Breast epithelium (tissue), 4 donors: ENCODE results near the gene CCDC14. TPM values are rescaled to one million over a fixed set of nuclear protein-coding genes. Genes with fewer than 3 reads are reported as not detected.

ENCODE experiments used
- DNase-seq, 2 donors: peaks; one replicate each; pipeline ENCODE4 v3.0.0-alpha.2; 2019; ENCODE audit warnings: low spot score in 2 of 2
- H3K27ac ChIP-seq, 2 donors: fragments of 200-600 bp; sonication (generic) in 1 of 2; one replicate each; pipeline ENCODE4 v1.5.1; 2016 to 2019; ENCODE audit warnings: mild to moderate bottlenecking in 1 of 2
- H3K27me3 ChIP-seq, 2 donors: fragments of 200-600 bp; sonication (generic) in 1 of 2; one replicate each; pipeline versions ENCODE4 v1.5.1 to v1.6.0; 2017 to 2019; ENCODE audit warnings: control low read depth in 1 of 2, mild to moderate bottlenecking in 1 of 2
- H3K36me3 ChIP-seq: fragments of 200-600 bp; one replicate; pipeline ENCODE4 v1.5.1; 2019
- H3K4me1 ChIP-seq, 2 donors: fragments of 200-600 bp; sonication (generic); one replicate each; pipeline ENCODE4 v1.5.1; 2016 to 2019; ENCODE audit warnings: control low read depth in 1 of 2
- H3K4me3 ChIP-seq, 3 donors: fragments of 200-600 bp; sonication (generic); 1 replicate in 2 of 3; 2 replicates in 1 of 3; pipeline ENCODE4 v1.5.1; 2016 to 2019; ENCODE audit warnings: mild to moderate bottlenecking in 3 of 3, moderate library complexity in 2 of 3
- H3K9me3 ChIP-seq, 2 donors: fragments of 200-600 bp; sonication (generic) in 1 of 2; one replicate each; pipeline ENCODE4 v1.5.1; 2016 to 2019; ENCODE audit warnings: control low read depth in 1 of 2
- CTCF ChIP-seq, 3 donors: fragments of 450-650 bp; IDR thresholded peaks; one replicate each; pipeline ENCODE4 v1.5.1; 2016 to 2017; ENCODE audit warnings: antibody characterized with exemption in 3 of 3, mild to moderate bottlenecking in 3 of 3, moderate library complexity in 3 of 3
- POLR2A ChIP-seq: fragments of 450-650 bp; IDR thresholded peaks from one replicate; pipeline ENCODE4 v1.6.1; 2016; ENCODE audit warnings: antibody characterized with exemption, mild to moderate bottlenecking, moderate library complexity
- POLR2AphosphoS5 ChIP-seq, 3 donors: sonication (generic); formaldehyde crosslinking; IDR thresholded peaks; one replicate each; pipeline ENCODE4 v1.6.1; 2017; ENCODE audit warnings: antibody characterized with exemption in 3 of 3
- intact Hi-C: fragments of 100-400 bp; cut with DNase I; formaldehyde crosslinking; loops from one replicate; pipeline ENCODE4 v1.15.1; 2023; ENCODE audit warnings: low total_unique reads
- total RNA-seq, 3 donors: library from RNA; depleted of rRNA; stranded (reverse); fragments of >200 nt; gene quantifications; one replicate each; pipeline ENCODE4 v1.1.0, GENCODE V29; 2016

CCDC14 gene
- total RNA-seq, 3 donors from 2014 or later = 43.2 to 94.7 (median 49.5) TPM

- peak overlapping the region; percentile 82 to 87 for H3K27ac ChIP-seq
- no peaks in the 10 kb centered on the region for H3K9me3 ChIP-seq
- DNase-seq = no peak
- H3K27me3 ChIP-seq = no peaks in the 10 kb centered on the region
- H3K36me3 ChIP-seq = no peaks in the 10 kb centered on the region
- H3K4me3 ChIP-seq = peak overlapping the region; percentile 54 to 73 (median 64)
- H3K4me1 ChIP-seq = peaks cover 0 to 5% of the 10 kb centered on the region in 2 donors
- intact Hi-C loops = no loop called here
- TF ChIP-seq POLR2A = no peak
- peak in 1 of 3 donors; percentile 0 for TF ChIP-seq POLR2AphosphoS5 (IDR thresholded peaks at IDR 0.05)
Observed at GRCh38 chr3:123961508-123961856, 453 bp upstream of the CCDC14 start.

DNA sequence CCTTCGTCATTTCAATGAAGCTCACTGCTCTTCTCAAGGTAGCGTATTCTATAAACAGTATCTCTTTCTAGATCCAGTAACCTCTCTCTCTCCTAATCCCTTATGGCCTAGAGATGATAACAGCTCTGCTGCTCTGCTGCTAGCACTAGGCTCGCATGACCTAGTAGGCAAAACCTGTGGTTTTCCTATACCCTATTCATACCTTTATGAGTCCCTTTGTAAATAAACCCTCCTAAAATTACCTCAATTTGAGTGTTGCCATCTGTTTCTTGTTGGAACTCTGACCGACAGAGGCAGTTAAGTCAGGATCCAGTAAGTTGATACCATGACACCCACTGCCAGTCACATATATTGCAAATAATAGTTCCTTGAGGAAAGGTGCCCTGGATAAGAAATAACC, 7.3 kb downstream of the CCDC14 start:
- Histone ChIP-seq H3K4me1 (no peaks in the 10 kb centered on the region), H3K27ac (no peak overlapping the region), H3K27me3 (no peaks in the 10 kb centered on the region), H3K9me3 (no peaks in the 10 kb centered on the region), H3K4me3 (no peak overlapping the region), H3K36me3 (no peaks in the 10 kb centered on the region)
- intact Hi-C loops = no loop called here
- no peak for DNase-seq
- TF ChIP-seq POLR2AphosphoS5 (IDR thresholded peaks at IDR 0.05) (no peak), POLR2A (no peak), CTCF (IDR thresholded peaks at IDR 0.05) (no peak)

- intact Hi-C loops = no loop called here
Observed at GRCh38 chr3:123952844-123953520, 8.0 kb downstream of the CCDC14 start.

GRCh38 chr3:123951522-123952447, 9.2 kb downstream of the CCDC14 start:
- H3K36me3 ChIP-seq = no peaks in the 10 kb centered on the region
- H3K27ac ChIP-seq = no peak overlapping the region
- no peaks in the 10 kb centered on the region for H3K4me1 ChIP-seq
- no peaks in the 10 kb centered on the region for H3K9me3 ChIP-seq
- DNase-seq = no peak
- no peak overlapping the region for H3K4me3 ChIP-seq
- intact Hi-C loops = no loop called here
- no peaks in the 10 kb centered on the region for H3K27me3 ChIP-seq
- no peak for TF ChIP-seq CTCF (IDR thresholded peaks at IDR 0.05)
- TF ChIP-seq POLR2A = no peak
- TF ChIP-seq POLR2AphosphoS5 (IDR thresholded peaks at IDR 0.05) = no peak

More at GRCh38 chr3:123952844-123953520, 8.0 kb downstream of the CCDC14 start:
- Histone ChIP-seq H3K27me3 (no peaks in the 10 kb centered on the region), H3K9me3 (no peaks in the 10 kb centered on the region), H3K4me3 (no peak overlapping the region), H3K27ac (no peak overlapping the region), H3K36me3 (no peaks in the 10 kb centered on the region), H3K4me1 (no peaks in the 10 kb centered on the region)
- no peak for DNase-seq
- TF ChIP-seq POLR2A (no peak), CTCF (IDR thresholded peaks at IDR 0.05) (no peak), POLR2AphosphoS5 (IDR thresholded peaks at IDR 0.05) (no peak)

DNA sequence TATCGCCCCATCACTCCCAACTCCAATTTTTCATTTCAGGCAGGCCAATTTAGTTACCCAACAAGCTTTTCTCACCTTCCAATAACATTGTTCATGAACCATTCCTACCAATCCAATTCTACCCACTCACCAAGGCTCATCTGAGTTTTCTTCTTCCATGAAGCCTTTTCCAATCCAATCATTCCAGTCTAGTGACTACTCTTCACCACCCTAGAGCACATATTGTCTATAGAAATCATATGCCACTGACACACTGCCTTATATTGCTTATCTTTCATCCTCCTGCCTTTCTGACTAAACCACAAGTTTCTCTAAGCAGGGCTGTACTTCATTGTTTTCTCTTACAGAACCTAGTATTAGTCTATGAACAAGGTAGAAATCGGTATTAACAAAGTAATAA, 11.4 kb downstream of the CCDC14 start:
- Histone ChIP-seq H3K9me3 (no peaks in the 10 kb centered on the region), H3K27ac (no peak overlapping the region), H3K4me3 (no peak overlapping the region), H3K4me1 (no peaks in the 10 kb centered on the region), H3K27me3 (no peaks in the 10 kb centered on the region), H3K36me3 (no peaks in the 10 kb centered on the region)
- TF ChIP-seq CTCF (IDR thresholded peaks at IDR 0.05) = no peak
- no peak for TF ChIP-seq POLR2AphosphoS5 (IDR thresholded peaks at IDR 0.05)
- no peak for TF ChIP-seq POLR2A
- intact Hi-C loops = no loop called here
- no peak for DNase-seq
